Measurements from ENCODE around the gene NAXD.
"Not testable (repeated sequence)": the region's sequence is repeated elsewhere in the genome, so short reads cannot be mapped to it uniquely, and the experiment has no call there.

Gene NAXD

DNA sequence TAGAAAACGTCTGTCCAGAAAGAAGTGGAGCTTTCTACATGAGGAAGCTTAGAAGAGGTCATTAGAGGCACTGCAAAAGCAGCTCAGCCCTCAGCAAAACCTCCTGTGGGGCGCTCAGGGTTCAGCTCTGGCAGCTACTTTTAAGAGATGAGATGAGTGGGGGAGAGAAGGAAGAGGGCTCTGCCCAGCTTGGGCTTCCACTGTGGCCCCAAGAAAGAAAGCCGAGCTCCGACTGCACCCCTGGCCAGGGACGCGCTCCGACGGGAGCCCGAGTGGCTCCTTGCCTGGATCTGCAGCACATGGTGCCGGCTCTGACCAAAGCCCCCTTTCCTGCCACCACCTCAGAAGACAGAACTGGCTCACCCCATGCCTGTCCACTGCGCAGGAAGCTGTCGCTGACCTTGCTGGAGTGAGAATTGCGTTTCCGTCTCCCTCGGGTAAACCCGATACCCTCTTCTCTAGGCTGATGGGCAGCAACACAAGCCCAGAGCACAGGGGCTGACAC, 36.4 kb downstream of the NAXD start:
- H3K4me3 ChIP-seq (ENCODE audit: low read depth, low read length), result no peak overlapping the region
- TF ChIP-seq, protein P1, sequence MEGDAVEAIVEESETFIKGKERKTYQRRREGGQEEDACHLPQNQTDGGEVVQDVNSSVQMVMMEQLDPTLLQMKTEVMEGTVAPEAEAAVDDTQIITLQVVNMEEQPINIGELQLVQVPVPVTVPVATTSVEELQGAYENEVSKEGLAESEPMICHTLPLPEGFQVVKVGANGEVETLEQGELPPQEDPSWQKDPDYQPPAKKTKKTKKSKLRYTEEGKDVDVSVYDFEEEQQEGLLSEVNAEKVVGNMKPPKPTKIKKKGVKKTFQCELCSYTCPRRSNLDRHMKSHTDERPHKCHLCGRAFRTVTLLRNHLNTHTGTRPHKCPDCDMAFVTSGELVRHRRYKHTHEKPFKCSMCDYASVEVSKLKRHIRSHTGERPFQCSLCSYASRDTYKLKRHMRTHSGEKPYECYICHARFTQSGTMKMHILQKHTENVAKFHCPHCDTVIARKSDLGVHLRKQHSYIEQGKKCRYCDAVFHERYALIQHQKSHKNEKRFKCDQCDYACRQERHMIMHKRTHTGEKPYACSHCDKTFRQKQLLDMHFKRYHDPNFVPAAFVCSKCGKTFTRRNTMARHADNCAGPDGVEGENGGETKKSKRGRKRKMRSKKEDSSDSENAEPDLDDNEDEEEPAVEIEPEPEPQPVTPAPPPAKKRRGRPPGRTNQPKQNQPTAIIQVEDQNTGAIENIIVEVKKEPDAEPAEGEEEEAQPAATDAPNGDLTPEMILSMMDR (IDR thresholded peaks at IDR 0.05; ENCODE audit: low read depth, low read length, missing control alignments), result no peak
- in situ Hi-C loops (cut with HindIII; ENCODE audit: low sequenced_read_pairs), result no loop called here
- no peak for DNase-seq (ENCODE audit: low read depth)

DNA sequence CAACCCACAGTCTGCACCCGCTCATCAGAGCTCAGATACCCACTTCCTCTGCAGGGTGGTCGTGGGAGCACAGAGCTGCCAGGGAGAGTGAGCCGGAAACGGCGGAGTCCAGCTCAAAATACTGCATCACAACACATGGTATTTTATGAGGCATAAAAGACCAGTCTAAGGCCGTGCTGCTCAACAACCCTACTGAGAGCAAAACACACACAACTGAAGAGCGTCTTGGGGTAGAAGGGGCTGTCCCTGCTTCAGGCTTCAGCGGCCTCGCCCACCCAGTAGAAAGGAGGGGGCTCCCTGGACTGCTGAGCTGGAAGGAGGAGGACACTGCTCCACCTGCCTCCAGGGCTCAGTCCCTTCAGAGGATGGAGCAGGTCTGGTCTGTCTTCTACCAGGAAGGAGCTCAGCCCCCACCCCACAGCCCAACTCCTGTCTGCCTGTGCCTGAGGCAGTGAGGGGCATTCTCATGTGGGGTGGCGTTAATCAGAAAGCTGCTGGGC, 36.9 kb downstream of the NAXD start:
- TF ChIP-seq, protein P1 (IDR thresholded peaks at IDR 0.05; ENCODE audit: low read depth, low read length, missing control alignments), result no peak
- no peak overlapping the region for H3K4me3 ChIP-seq (ENCODE audit: low read depth, low read length)
- in situ Hi-C loops (cut with HindIII; ENCODE audit: low sequenced_read_pairs), result no loop called here
- DNase-seq (ENCODE audit: low read depth), result no peak

DNA sequence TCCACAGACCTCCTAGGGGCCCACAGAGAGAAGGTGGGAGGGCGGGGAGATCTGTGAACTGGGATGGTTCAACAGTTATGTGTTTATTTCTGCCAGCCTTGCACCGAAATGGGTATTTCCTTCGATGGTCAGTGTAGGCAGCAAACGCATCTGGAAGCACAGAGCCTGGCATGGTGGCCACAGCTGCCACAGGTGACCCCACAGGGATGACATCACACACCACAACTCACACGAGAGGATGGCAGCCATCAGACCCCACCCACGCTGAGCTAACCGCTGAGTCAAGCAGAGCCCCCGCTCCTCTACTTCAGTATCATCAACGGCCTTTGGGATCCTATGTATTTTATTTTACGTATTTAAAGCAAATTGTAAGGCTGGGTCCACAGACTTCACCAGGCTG, 37.4 kb downstream of the NAXD start:
- in situ Hi-C loops (cut with HindIII; ENCODE audit: low sequenced_read_pairs), result no loop called here
- DNase-seq (ENCODE audit: low read depth), result no peak

DNA sequence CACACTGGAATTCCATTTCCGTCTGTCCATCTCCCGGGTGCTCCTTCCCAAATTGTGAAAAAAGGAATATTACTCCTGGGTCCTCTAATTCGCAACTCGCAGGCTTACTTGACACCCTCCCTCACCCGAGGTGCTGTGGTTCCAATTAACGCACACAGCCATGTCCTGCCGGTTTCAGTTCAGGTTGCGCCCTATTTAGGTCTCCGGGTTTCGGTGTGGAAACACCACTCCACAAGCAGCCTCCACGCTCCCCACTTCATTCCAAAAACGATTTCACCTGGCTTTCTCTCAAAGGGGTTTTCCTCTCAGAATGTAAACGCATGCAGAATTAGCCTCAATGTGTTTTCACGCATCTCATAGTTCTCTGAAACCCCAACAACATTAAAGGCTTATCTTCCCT, 37.9 kb downstream of the NAXD start:
- DNase-seq (ENCODE audit: low read depth), result no peak
- in situ Hi-C loops (cut with HindIII; ENCODE audit: low sequenced_read_pairs), result no loop called here
- no peak overlapping the region for H3K4me3 ChIP-seq (ENCODE audit: low read depth, low read length)
- TF ChIP-seq, protein P1 (IDR thresholded peaks at IDR 0.05; ENCODE audit: low read depth, low read length, missing control alignments), result no peak

More for the DNA sequence above, 37.4 kb downstream of the NAXD start:
- TF ChIP-seq, protein P1 (IDR thresholded peaks at IDR 0.05; ENCODE audit: low read depth, low read length, missing control alignments), result no peak
- H3K4me3 ChIP-seq (ENCODE audit: low read depth, low read length), result no peak overlapping the region

DNA sequence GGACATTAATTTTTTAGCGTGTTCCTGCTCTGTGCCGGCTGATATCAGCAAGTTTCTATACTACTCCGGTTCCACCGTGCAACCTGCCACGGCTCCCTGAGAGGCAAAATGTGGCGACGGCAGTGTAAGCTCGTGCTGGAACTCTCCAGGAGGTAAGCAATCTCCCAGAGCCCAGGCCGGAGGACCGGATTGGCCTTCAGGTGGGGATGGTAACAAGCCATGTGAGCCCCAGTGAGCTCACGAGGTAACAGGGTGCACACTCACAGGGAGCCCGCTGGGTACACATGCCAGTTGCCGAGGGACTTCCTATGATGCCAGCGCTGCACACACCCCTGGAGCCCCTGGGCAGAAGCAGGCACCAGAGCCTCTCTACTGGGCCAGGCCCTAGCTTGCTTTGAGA, 38.5 kb downstream of the NAXD start:
- in situ Hi-C loops (cut with HindIII; ENCODE audit: low sequenced_read_pairs), result no loop called here
- no peak for DNase-seq (ENCODE audit: low read depth)
- TF ChIP-seq, protein P1 (IDR thresholded peaks at IDR 0.05; ENCODE audit: low read depth, low read length, missing control alignments), result no peak
- H3K4me3 ChIP-seq (ENCODE audit: low read depth, low read length), result no peak overlapping the region

DNA sequence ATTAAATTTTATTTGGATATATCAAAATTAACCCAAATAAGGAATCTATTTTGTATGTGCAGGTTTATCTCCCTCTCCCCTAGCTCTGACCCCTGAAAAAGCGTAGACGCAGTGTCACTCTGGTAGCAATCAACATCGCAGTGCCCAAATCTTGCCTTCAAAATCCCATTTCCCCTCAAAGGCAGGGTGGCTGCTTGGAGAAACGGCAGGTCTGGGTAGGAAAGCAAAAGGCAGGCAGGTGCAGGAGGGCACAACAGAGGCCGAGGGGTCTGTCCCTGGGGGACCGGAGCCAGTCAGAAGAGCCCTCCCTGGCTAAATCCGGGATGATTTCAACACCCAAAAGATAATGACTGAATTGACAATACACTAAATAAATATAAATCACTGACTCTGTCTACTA, 41.9 kb downstream of the NAXD start:
- in situ Hi-C loops (cut with HindIII; ENCODE audit: low sequenced_read_pairs), result no loop called here
- TF ChIP-seq, protein P1 (IDR thresholded peaks at IDR 0.05; ENCODE audit: low read depth, low read length, missing control alignments), result no peak
- no peak for DNase-seq (ENCODE audit: low read depth)
- H3K4me3 ChIP-seq (ENCODE audit: low read depth, low read length), result no peak overlapping the region

DNA sequence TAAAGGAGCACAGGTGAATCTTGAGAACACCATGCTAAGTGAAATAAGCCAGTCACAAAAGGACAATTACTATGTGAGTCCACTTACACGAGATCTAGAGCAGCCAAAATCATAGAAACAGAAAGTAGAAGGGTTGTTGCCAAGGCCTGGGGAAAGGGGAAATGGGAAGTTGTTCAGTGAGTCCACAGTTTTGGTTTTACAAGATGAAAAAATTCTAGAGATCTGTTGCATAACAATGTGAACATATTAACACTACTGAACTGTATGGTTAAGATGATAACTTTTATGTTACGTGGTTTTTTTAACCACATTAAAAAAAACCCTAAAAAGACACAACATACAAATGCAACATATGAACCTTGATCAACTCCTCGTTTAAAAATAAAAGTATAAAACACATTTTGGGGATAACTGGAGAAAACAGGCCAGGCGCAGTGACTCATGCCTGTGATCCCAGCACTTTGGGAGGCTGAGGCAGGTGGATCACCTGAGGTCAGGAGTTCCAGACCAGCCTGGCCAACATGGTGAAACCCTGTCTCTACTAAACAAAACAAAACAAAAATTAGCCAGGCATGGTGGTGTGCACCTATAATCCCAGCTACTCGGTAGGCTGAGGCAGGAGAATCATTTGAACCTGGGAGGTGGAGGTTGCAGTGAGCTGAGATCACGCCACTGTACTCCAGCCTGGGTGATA, 43.0 kb downstream of the NAXD start:
- DNase-seq (ENCODE audit: low read depth); in situ Hi-C loops (cut with HindIII; ENCODE audit: low sequenced_read_pairs); H3K4me3 ChIP-seq (ENCODE audit: low read depth, low read length): not testable (repeated sequence)
